HS-27A (cell line): ENCODE measurements around the gene SP2.

Source experiments
- DNase-seq: peaks from one replicate; pipeline ENCODE4 v3.0.0-alpha.2; 2012; ENCODE audit warnings: low read depth, missing footprints

SP2 gene

DNA sequence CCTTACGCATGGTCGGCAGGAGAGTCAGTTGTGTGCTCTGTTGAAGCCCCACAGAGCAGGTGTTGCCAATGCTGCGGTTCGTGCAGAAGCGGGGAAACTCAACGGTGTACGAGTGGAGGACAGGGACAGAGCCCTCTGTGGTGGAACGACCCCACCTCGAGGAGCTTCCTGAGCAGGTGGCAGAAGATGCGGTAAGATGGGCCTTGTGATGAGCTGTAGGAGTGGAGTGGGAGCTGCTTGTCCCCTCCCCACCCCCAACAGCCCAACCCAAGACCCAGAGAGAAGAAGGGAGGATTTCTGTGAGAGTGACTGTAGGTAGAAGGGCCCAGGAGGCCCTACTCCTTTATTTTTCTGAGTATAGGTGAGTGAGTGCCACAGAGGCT, 79.8 kb downstream of the SP2 start:
- DNase-seq = no peak

DNA sequence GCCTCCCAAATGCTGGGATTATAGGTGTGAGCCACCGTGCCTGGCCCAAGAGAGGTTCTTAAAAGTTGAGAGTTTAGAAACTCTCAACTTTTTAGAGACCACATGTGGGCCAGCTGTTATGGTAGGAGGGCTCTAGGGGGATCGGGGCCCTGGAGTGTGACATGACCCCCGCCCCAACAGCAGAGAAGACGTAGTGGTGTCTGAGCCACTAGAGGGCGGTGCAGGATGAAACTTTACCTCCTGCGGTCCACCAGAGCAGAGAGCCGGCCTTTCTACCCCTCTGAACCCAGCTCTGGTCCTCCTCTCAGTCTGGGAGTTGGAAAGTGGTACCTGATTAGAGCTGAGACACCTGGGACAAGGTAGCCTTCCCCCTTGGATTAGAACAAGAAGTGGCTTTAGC, 82.3 kb downstream of the SP2 start:
- DNase-seq = no peak
